ENCODE data around the gene PICK1. TPM values are rescaled to one million over a fixed set of nuclear protein-coding genes. Genes with fewer than 3 reads are reported as not detected.

The PICK1 gene
- total RNA-seq, 2 experiments from 2014 or later = 14.9 to 17.2 TPM

DNA sequence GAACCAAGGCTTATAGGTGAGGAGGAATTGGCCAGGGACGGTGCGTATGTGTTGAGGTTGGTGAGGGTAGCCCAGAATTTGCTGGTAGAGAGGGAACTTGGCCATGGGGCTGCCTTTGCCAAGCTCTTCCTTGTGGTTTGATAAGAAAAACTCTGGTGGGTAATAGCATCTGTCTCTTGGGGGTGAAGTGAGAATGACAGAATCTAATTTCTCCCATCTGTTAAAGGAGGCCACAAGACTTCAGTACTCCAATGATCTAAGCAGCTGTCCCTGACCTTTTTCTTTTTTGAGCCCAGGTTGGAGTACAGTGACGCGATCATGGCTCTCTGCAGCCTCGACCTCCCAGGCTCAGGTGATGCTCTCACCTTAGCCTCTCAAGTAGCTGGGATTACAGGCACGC is 36.0 kb upstream of the PICK1 start:
- Mint-ChIP-seq H3K4me3 (no peak overlapping the region), H3K36me3 (ENCODE audit: low read depth) (no peaks in the 10 kb centered on the region), H3K27me3 (no peaks in the 10 kb centered on the region), H3K4me1 (no peaks in the 10 kb centered on the region), H3K9me3 (ENCODE audit: low read depth) (no peaks in the 10 kb centered on the region), H3K27ac (no peak overlapping the region)
- CTCF ChIA-PET = interaction anchor here (1.0 kb wide), 1 partner anchor 31 kb away, joined by 3 read pairs; no protein-coding TSS in a partner anchor
- DNase-seq (no peak), ATAC-seq (no peak)
- POLR2A ChIA-PET = interaction anchor here (0.6 kb wide), 1 partner anchor 39 kb away, joined by 3 read pairs; no protein-coding TSS in a partner anchor
- intact Hi-C loops (cut with DNase I, micrococcal nuclease) = no loop called here

DNA sequence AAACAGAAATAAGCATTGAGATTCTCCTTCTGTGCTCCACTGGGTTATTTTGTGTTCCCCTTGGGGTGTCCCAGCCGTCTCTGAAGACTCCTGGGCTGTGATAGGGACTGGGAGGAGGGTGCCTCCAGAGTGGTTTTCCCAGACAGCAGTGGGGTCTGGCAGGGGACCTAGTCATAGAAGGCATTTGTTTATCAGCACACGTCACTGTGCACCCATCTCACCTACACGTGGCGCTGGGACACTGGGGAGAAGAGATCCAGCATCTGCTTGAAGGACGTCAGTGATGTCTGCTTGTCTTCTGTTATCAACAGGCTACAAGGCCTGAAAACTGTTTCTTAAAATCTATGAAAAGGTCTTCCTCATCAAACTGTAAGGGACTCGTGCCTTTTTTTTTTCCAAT is 34.2 kb upstream of the PICK1 start:
- H3K27me3 Mint-ChIP-seq = no peaks in the 10 kb centered on the region
- intact Hi-C loops (cut with DNase I, micrococcal nuclease) = no loop called here
- no peak overlapping the region for H3K4me3 Mint-ChIP-seq
- DNase-seq (no peak), ATAC-seq (no peak)
- H3K36me3 Mint-ChIP-seq (ENCODE audit: low read depth) = no peaks in the 10 kb centered on the region
- no peaks in the 10 kb centered on the region for H3K4me1 Mint-ChIP-seq
- CTCF ChIA-PET = no interaction called here
- H3K9me3 Mint-ChIP-seq (ENCODE audit: low read depth) = no peaks in the 10 kb centered on the region
- POLR2A ChIA-PET = no interaction called here
- H3K27ac Mint-ChIP-seq = no peak overlapping the region

DNA sequence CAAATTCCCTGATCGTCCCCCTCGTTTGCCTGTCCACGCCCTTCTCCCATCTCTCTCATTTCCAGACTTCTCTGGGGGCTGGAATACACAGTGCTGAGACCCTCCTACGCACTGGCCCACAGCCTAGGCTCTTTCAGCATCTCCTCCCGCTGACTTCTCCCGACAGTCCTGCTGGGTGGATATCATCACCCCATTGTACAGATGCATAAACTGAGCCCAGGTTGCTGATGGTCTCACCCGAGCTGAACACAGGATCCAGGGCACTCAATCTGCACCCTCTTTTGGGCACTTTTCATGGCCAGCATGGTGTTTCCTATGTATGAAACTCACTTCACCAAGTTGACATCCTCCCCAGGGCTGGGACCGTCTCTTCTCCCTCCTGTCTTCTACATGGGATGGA is 31.7 kb upstream of the PICK1 start:
- H3K9me3 Mint-ChIP-seq (ENCODE audit: low read depth) = no peaks in the 10 kb centered on the region
- no peaks in the 10 kb centered on the region for H3K27me3 Mint-ChIP-seq
- POLR2A ChIA-PET = no interaction called here
- H3K4me3 Mint-ChIP-seq = no peak overlapping the region
- DNase-seq (no peak), ATAC-seq (no peak)
- no peak overlapping the region for H3K27ac Mint-ChIP-seq
- intact Hi-C loops (cut with DNase I, micrococcal nuclease) = no loop called here
- CTCF ChIA-PET = no interaction called here
- H3K4me1 Mint-ChIP-seq = no peaks in the 10 kb centered on the region
- H3K36me3 Mint-ChIP-seq (ENCODE audit: low read depth) = no peaks in the 10 kb centered on the region

DNA sequence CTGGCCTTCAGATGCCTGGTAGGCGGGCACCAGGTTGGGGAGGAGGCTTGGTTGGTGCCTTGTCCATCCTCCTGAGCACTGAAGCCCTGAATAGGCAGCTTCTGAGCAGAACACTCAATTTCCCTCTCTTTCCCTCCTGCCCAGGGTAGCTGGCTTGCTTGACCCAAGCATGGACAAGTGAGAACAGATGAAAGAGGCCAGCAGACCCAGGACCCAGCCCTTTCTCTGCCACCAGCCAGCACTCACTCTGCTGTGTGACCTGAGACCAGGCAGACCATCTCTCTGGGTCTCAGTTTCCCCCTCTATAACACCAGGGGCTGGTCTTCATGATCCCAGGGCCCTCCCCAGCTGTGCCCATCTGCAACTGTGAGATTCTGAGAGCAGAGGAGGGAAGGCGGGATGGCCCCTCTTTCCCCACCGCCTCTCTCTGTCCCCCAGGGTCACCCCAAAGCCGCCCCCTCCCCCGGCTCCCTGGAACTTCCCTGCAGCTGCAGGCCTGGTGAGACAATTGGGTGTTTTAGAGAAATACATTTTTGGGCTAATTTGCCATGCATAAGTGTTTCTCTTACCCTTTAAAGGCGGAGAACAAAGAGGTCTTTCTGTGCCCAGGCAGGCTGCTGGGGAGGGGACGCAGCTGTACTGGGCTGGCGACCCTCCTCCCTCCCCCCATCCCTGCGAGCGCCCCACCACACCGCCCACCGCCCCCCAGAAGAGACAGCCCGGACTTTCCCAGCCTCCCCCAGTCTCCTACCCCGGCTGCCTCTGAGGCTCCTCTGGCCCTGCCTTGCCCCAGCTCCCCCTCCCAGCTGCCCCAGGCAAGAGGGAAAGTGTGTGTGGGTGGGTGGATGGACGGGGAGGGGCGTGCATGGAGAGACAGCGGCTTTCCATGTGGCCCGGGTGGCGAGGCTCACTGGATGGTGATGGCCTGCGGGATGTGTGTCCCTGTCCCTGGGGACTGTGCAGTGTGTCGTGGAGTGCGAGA is 30.8 kb upstream of the PICK1 start:
- no peak overlapping the region for H3K4me3 Mint-ChIP-seq
- intact Hi-C loops (cut with DNase I, micrococcal nuclease) = no loop called here
- no peaks in the 10 kb centered on the region for H3K36me3 Mint-ChIP-seq (ENCODE audit: low read depth)
- H3K27me3 Mint-ChIP-seq = no peaks in the 10 kb centered on the region
- no peak for DNase-seq
- ChIA-PET POLR2A (no interaction called here), CTCF (interaction anchor here (0.7 kb wide), 1 partner anchor 74 kb away, joined by 3 read pairs; no protein-coding TSS in a partner anchor)
- no peaks in the 10 kb centered on the region for H3K4me1 Mint-ChIP-seq
- H3K9me3 Mint-ChIP-seq (ENCODE audit: low read depth) = no peaks in the 10 kb centered on the region
- H3K27ac Mint-ChIP-seq = no peak overlapping the region
- no peak for ATAC-seq

DNA sequence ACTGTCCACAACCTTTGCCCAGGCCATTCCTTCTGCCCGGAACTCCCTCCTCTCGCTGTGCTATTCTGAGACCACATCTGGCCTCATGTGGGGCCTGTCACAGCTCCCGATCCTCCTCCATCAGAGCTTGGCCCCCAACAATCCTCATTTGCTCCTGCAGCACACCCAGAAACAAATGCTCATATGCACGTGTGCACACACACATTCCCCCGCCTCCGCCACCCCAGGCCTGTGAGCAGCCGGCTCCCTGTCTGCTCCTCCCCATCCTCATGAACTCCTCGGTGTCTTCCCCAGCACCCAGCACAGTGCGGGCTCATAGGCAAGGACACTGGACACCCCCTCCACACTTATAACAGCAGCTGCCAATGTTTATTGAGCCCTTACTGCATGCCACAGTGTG is 29.7 kb upstream of the PICK1 start:
- H3K36me3 Mint-ChIP-seq (ENCODE audit: low read depth) = no peaks in the 10 kb centered on the region
- no peaks in the 10 kb centered on the region for H3K9me3 Mint-ChIP-seq (ENCODE audit: low read depth)
- DNase-seq = no peak
- H3K27me3 Mint-ChIP-seq = no peaks in the 10 kb centered on the region
- no peaks in the 10 kb centered on the region for H3K4me1 Mint-ChIP-seq
- intact Hi-C loops (cut with DNase I, micrococcal nuclease) = no loop called here
- no peak overlapping the region for H3K4me3 Mint-ChIP-seq
- CTCF ChIA-PET = interaction anchor here (1.0 kb wide), 1 partner anchor 302 kb away, joined by 3 read pairs; no protein-coding TSS in a partner anchor
- ATAC-seq = no peak
- H3K27ac Mint-ChIP-seq = no peak overlapping the region
- POLR2A ChIA-PET = no interaction called here

DNA sequence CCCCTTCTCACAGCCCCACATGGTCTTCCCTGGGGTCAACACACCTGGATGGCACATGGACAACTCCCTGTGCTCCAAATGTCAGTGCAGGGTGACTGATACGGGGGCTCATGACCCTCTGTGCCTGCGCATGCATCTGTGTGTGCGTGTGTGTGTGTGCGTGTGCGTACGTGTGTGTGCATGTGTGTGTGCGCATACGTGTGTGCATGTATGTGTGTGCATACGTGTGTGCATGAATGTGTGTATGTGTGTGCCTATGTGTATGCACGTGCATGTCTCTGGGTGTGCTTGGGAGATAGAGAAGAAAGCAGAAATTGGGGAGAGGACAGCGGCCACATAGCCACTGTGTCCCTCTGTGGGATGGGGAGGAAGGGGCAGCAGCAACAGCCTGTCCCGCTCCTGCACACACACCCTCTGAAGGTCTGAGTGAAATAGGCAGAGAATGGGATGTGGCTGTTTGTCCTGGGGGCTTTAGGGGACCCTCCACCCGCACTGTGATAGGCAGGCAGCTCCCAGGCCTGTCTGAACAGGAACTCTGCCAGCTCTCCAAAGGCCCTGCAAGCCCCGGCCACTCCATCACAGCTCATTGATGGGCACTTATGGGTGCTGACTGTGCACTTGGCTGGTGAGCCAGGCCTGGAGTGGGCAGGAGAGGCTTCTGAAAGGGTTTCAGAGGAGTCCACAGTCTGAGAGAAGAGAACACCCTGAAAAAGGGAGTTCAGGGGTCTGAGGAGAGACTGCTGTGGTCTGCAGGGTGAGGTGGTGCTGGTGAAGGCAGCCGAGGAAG is 28.7 kb upstream of the PICK1 start:
- H3K27me3 Mint-ChIP-seq = no peaks in the 10 kb centered on the region
- H3K27ac Mint-ChIP-seq = no peak overlapping the region
- H3K9me3 Mint-ChIP-seq (ENCODE audit: low read depth) = no peaks in the 10 kb centered on the region
- H3K4me3 Mint-ChIP-seq = no peak overlapping the region
- DNase-seq (no peak), ATAC-seq (no peak)
- ChIA-PET POLR2A (no interaction called here), CTCF (no interaction called here)
- intact Hi-C loops (cut with DNase I, micrococcal nuclease) = no loop called here
- H3K36me3 Mint-ChIP-seq (ENCODE audit: low read depth) = no peaks in the 10 kb centered on the region
- no peaks in the 10 kb centered on the region for H3K4me1 Mint-ChIP-seq

DNA sequence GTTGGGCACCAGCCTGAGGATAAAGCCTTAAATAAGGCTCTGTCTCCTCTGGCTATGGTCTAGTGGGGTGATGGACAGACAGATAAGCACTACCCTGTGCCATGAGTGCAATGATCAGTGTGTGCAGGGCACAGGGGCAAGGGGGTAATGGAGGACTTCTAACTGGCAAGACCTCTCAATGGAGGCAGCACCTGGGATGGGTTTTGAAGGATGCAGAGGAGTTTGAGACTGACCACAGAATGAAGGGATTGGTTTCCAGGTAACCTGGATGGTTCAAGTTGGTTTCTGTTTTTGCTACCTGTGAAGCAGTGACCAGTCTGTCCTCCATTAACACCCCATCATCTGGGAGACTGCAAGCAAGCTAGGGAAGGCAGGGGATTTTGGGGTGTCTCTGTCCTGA is 27.8 kb upstream of the PICK1 start:
- Mint-ChIP-seq H3K27ac (no peak overlapping the region), H3K4me3 (no peak overlapping the region), H3K4me1 (no peaks in the 10 kb centered on the region), H3K36me3 (ENCODE audit: low read depth) (no peaks in the 10 kb centered on the region), H3K9me3 (ENCODE audit: low read depth) (no peaks in the 10 kb centered on the region), H3K27me3 (no peaks in the 10 kb centered on the region)
- ChIA-PET CTCF (no interaction called here), POLR2A (no interaction called here)
- DNase-seq = no peak
- no peak for ATAC-seq
- intact Hi-C loops (cut with DNase I, micrococcal nuclease) = no loop called here

DNA sequence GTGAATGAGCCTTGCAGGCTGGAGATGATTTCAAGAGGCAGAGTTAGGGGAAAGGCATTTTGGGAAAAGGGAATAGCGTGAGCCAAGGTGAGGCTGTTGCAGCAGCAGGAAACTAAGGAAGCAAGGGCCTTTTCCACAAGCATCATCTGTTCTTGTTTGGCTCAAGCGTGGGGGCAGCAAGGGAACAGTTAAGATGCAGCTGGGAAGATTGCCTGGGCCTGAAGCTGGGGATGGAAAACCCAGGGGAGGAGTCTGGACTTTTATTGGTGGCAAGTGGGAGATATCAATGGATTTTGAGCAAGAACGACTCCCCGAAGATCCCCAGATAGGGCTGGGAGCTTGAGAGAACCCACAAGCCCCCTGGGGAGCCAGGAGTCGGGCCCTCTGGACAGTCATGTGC is 27.3 kb upstream of the PICK1 start:
- CTCF ChIA-PET = interaction anchor here (0.7 to 0.8 kb wide), 2 partner anchors 449 to 1178 kb away, joined by 3 read pairs; no protein-coding TSS in a partner anchor
- no peak overlapping the region for H3K27ac Mint-ChIP-seq
- POLR2A ChIA-PET = no interaction called here
- H3K9me3 Mint-ChIP-seq (ENCODE audit: low read depth) = no peaks in the 10 kb centered on the region
- no peaks in the 10 kb centered on the region for H3K36me3 Mint-ChIP-seq (ENCODE audit: low read depth)
- intact Hi-C loops (cut with DNase I, micrococcal nuclease) = no loop called here
- no peaks in the 10 kb centered on the region for H3K27me3 Mint-ChIP-seq
- H3K4me3 Mint-ChIP-seq = no peak overlapping the region
- DNase-seq (no peak), ATAC-seq (no peak)
- no peaks in the 10 kb centered on the region for H3K4me1 Mint-ChIP-seq

DNA sequence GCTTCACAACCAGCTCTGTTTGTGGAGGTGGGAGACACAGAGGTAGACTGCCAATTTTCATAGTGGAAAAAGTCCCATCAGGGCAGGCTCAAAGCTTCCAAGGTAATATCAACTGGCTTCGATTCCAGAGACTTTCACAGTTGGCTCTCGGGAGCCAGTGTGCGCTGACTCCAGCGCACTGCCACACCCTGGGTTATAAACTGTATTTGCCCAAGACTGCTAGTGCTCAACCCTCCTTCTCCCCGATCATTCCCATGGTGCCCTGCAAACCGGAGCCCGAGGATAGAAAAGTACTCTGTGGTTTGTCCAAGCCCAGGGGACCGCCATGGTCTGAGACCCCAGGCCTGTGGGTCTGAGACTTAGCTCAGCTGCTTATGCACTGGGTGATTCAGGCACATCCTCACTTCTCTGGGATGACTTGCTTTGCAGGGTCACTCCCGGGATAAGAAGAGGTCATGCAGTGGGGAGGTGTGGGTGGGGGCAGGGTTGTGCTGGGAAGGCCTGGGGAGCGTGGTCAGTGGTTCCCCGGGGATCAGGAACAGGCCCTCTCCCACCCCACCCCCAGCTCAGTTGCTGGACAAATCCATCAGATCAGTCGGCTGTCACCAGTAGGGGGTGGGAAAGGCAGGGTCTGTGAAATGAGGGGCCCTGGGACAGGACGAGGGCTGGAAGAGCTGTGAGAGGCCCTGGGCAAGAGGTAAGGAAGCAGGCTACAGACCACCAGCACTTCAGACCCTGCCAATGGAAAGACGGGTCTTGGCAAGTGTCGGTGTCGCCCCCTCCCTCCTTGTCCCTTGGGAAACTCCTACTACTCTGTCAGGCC is 26.7 kb upstream of the PICK1 start:
- DNase-seq = no peak
- POLR2A ChIA-PET = no interaction called here
- CTCF ChIA-PET = interaction anchor here (0.7 to 0.8 kb wide), 2 partner anchors 450 to 1177 kb away, joined by 3 read pairs; no protein-coding TSS in a partner anchor
- H3K4me3 Mint-ChIP-seq = no peak overlapping the region
- no peaks in the 10 kb centered on the region for H3K36me3 Mint-ChIP-seq (ENCODE audit: low read depth)
- ATAC-seq = no peak
- no peaks in the 10 kb centered on the region for H3K9me3 Mint-ChIP-seq (ENCODE audit: low read depth)
- H3K27ac Mint-ChIP-seq = no peak overlapping the region
- intact Hi-C loops (cut with DNase I, micrococcal nuclease) = no loop called here
- H3K4me1 Mint-ChIP-seq = no peaks in the 10 kb centered on the region
- H3K27me3 Mint-ChIP-seq = no peaks in the 10 kb centered on the region

DNA sequence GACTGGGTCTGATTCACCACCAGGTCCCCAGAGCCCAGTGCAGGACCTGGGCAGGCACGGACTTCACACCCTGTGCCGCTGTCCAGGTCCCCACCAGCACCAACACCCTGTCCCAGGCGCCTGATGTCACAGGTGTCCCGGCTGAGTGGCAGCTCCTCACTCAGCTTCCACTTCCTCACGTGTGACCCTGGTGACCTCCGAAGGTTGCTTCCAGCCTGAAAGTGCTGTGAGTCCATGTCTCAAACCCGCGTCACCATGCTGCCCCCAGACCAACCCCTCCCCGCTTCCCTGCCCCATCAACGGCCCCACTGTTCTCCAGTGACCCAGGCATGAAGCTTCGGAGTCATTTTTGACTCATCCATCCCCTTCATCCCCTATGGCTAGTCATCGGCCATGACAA is 25.7 kb upstream of the PICK1 start:
- H3K4me3 Mint-ChIP-seq = no peak overlapping the region
- POLR2A ChIA-PET = no interaction called here

More for the DNA sequence above, 25.7 kb upstream of the PICK1 start:
- CTCF ChIA-PET = interaction anchor here (0.6 kb wide), 1 partner anchor 9 kb away, joined by 3 read pairs; no protein-coding TSS in a partner anchor
- Mint-ChIP-seq H3K27ac (no peak overlapping the region), H3K9me3 (ENCODE audit: low read depth) (no peaks in the 10 kb centered on the region), H3K27me3 (no peaks in the 10 kb centered on the region), H3K4me1 (no peaks in the 10 kb centered on the region), H3K36me3 (ENCODE audit: low read depth) (no peaks in the 10 kb centered on the region)
- DNase-seq (no peak), ATAC-seq (no peak)
- intact Hi-C loops (cut with DNase I, micrococcal nuclease) = no loop called here

Measured in activated CD4-positive, alpha-beta T cell treated with anti-CD3 and anti-CD28 coated beads for 36 hours (primary cell).